ENCODE results near the gene TAPBPL.

The TAPBPL gene

GRCh38 chr12:6450869-6451347 lies 934 bp upstream of the TAPBPL start:
- peak; percentile 5 for ATAC-seq (ENCODE audit: insufficient read depth, low read depth)

GRCh38 chr12:6452245-6452943 lies 552 bp downstream of the TAPBPL start:
- Histone ChIP-seq H3K27ac (ENCODE audit: low read length) (peak overlapping the region; percentile 97), H3K27me3 (ENCODE audit: insufficient read depth, low read length, poor library complexity) (no peaks in the 10 kb centered on the region), H3K9me3 (ENCODE audit: insufficient read depth, low read length, severe bottlenecking) (no peaks in the 10 kb centered on the region), H2AFZ (ENCODE audit: low read depth, low read length) (peak overlapping the region; percentile 85), H3K36me3 (ENCODE audit: insufficient read depth, low read length) (peaks cover 31% of the 10 kb centered on the region), H4K20me1 (ENCODE audit: insufficient read depth, low read length) (no peaks in the 10 kb centered on the region), H3K79me2 (ENCODE audit: insufficient read depth, low read length) (peaks cover 22% of the 10 kb centered on the region), H3K4me2 (ENCODE audit: insufficient read depth, low read length) (peak overlapping the region; percentile 84), H3K4me3 (ENCODE audit: low read depth in 1 of 2, low read length in 2 of 2) (peak overlapping the region; percentile 36 to 78), H3K9ac (ENCODE audit: low read depth, low read length) (peak overlapping the region; percentile 87), H3K4me1 (ENCODE audit: insufficient read depth, low read length) (peaks cover 32% of the 10 kb centered on the region)
- no peak for TF ChIP-seq EZH2 (IDR thresholded peaks at IDR 0.05; ENCODE audit: borderline replicate concordance, low read depth, low read length, severe bottlenecking)
- TF ChIP-seq CTCF (IDR thresholded peaks at IDR 0.05; ENCODE audit: borderline replicate concordance, extremely low read depth, low read length, poor library complexity, severe bottlenecking): peak; percentile 2
- ATAC-seq (ENCODE audit: insufficient read depth, low read depth): no peak; the same call in 2 of the 3 replicates
- DNase-seq: peak; percentile 40

More at GRCh38 chr12:6450869-6451347, 934 bp upstream of the TAPBPL start:
- Histone ChIP-seq H3K4me1 (ENCODE audit: insufficient read depth, low read length) (peaks cover 32% of the 10 kb centered on the region), H3K79me2 (ENCODE audit: insufficient read depth, low read length) (peaks cover 22% of the 10 kb centered on the region), H3K4me3 (ENCODE audit: low read depth in 1 of 2, low read length in 2 of 2) (peak overlapping the region; percentile 36 to 78), H2AFZ (ENCODE audit: low read depth, low read length) (peak overlapping the region; percentile 85), H3K36me3 (ENCODE audit: insufficient read depth, low read length) (peaks cover 24% of the 10 kb centered on the region), H4K20me1 (ENCODE audit: insufficient read depth, low read length) (no peaks in the 10 kb centered on the region), H3K27ac (ENCODE audit: low read length) (peak overlapping the region; percentile 97), H3K9ac (ENCODE audit: low read depth, low read length) (peak overlapping the region; percentile 87), H3K9me3 (ENCODE audit: insufficient read depth, low read length, severe bottlenecking) (no peaks in the 10 kb centered on the region), H3K4me2 (ENCODE audit: insufficient read depth, low read length) (peak overlapping the region; percentile 84), H3K27me3 (ENCODE audit: insufficient read depth, low read length, poor library complexity) (no peaks in the 10 kb centered on the region)
- DNase-seq: no peak
- TF ChIP-seq CTCF (IDR thresholded peaks at IDR 0.05; ENCODE audit: borderline replicate concordance, extremely low read depth, low read length, poor library complexity, severe bottlenecking) (no peak), EZH2 (IDR thresholded peaks at IDR 0.05; ENCODE audit: borderline replicate concordance, low read depth, low read length, severe bottlenecking) (no peak)

GRCh38 chr12:6452944-6453630 lies 1.2 kb downstream of the TAPBPL start:
- ATAC-seq (ENCODE audit: insufficient read depth, low read depth): no peak
- H3K4me2 ChIP-seq (ENCODE audit: insufficient read depth, low read length): peak overlapping the region; percentile 84
- peaks cover 32% of the 10 kb centered on the region for H3K4me1 ChIP-seq (ENCODE audit: insufficient read depth, low read length)

More at GRCh38 chr12:6452944-6453630, 1.2 kb downstream of the TAPBPL start:
- Histone ChIP-seq H3K9me3 (ENCODE audit: insufficient read depth, low read length, severe bottlenecking) (no peaks in the 10 kb centered on the region), H4K20me1 (ENCODE audit: insufficient read depth, low read length) (no peaks in the 10 kb centered on the region), H3K27me3 (ENCODE audit: insufficient read depth, low read length, poor library complexity) (no peaks in the 10 kb centered on the region), H3K4me3 (ENCODE audit: low read depth in 1 of 2, low read length in 2 of 2) (peak overlapping the region; percentile 36 to 78), H3K9ac (ENCODE audit: low read depth, low read length) (peak overlapping the region; percentile 87), H3K79me2 (ENCODE audit: insufficient read depth, low read length) (peaks cover 22% of the 10 kb centered on the region), H2AFZ (ENCODE audit: low read depth, low read length) (peak overlapping the region; percentile 85; the same call in 1 of the 2 replicates), H3K27ac (ENCODE audit: low read length) (peak overlapping the region; percentile 97), H3K36me3 (ENCODE audit: insufficient read depth, low read length) (peaks cover 36% of the 10 kb centered on the region)
- TF ChIP-seq EZH2 (IDR thresholded peaks at IDR 0.05; ENCODE audit: borderline replicate concordance, low read depth, low read length, severe bottlenecking) (no peak), CTCF (IDR thresholded peaks at IDR 0.05; ENCODE audit: borderline replicate concordance, extremely low read depth, low read length, poor library complexity, severe bottlenecking) (no peak)
- DNase-seq: peak; percentile 60

All from DND-41 (cell line).